ENCODE results near the gene TLK1. TPM values are rescaled to one million over a fixed set of nuclear protein-coding genes. Genes with fewer than 3 reads are reported as not detected.

Gene TLK1
- total and polyA plus RNA-seq, 10 of the 15 experiments (the other 5 are each of a cell fraction or from before 2014, with no cell fraction given) = 25.1 to 126 (median 57.3) TPM

DNA sequence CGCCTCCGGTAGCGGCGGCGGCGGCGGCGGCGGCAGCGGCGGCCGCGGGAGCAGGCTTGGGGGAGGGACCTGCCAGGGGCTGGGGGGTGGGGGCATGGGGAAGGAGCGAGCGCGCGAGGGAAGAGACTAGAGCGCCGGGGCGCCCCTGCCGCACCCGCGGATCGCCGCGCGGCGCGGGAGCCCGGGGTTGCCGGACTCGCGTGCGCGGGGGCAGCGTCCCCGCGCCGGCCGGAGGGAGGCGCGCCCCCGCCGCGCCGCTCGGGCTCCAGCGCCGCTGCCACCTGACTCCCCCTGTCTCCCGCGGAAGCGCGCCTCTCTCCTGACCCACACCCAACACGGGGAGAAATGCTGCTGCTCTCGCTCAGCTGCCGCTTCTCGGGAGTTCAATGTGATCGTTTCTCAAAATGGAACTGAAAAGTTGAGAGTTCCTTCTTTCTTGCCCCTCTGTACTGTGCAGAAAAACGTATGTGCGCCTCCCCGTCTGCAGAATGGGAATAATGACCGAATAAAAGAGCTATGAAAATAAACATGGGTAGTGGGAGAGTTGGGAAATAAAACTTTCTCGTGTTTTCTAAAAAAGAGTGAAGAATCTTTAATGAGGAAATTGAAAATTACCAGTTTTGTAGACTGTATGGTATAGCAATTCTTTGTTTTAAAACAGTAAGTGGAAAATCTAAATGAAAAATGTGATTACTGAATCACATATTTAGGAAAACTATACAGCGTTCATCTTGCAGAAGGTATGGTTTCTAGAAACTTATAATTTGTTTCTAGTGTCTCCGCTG, 455 bp upstream of the TLK1 start (continued):
- TF ChIP-seq, protein P1, sequence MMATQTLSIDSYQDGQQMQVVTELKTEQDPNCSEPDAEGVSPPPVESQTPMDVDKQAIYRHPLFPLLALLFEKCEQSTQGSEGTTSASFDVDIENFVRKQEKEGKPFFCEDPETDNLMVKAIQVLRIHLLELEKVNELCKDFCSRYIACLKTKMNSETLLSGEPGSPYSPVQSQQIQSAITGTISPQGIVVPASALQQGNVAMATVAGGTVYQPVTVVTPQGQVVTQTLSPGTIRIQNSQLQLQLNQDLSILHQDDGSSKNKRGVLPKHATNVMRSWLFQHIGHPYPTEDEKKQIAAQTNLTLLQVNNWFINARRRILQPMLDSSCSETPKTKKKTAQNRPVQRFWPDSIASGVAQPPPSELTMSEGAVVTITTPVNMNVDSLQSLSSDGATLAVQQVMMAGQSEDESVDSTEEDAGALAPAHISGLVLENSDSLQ (IDR thresholded peaks at IDR 0.05) = no peak
- TF ChIP-seq ZNF384 (IDR thresholded peaks at IDR 0.05; ENCODE audit: borderline replicate concordance, low read depth, low read length) (no peak), CREM (IDR thresholded peaks at IDR 0.05; ENCODE audit: low read depth) (no peak), DPF2 (IDR thresholded peaks at IDR 0.05) (peak; percentile 4; the same call in 1 of the 2 replicates), MXI1 (IDR thresholded peaks at IDR 0.05; ENCODE audit: low read depth, low read length) (no peak), NFIC (IDR thresholded peaks at IDR 0.05; ENCODE audit: low read depth, low read length) (peak; percentile 52; the same call in 1 of the 2 replicates), ZSCAN29 (IDR thresholded peaks at IDR 0.05) (no peak), POU2F2 (IDR thresholded peaks at IDR 0.05; ENCODE audit: borderline replicate concordance, low read depth, low read length) (peak; percentile 42; the same call in 1 of the 3 replicates), ZNF622 (IDR thresholded peaks at IDR 0.05) (no peak), ASH2L (IDR thresholded peaks at IDR 0.05; ENCODE audit: borderline replicate concordance, low read depth) (no peak), ETV6 (conservative IDR thresholded peaks at IDR 0.05 in 1 of 2, IDR thresholded peaks at IDR 0.05 in 1 of 2; ENCODE audit: borderline replicate concordance in 1 of 2, low read depth in 1 of 2) (no peak; a peak in 1 of 4 replicates), TBL1XR1 (IDR thresholded peaks at IDR 0.05; ENCODE audit: low read depth, low read length) (no peak), PAX8 (IDR thresholded peaks at IDR 0.05) (0 out of 2 replicates have a peak, but pooled peaks have one; percentile 17), FOS (IDR thresholded peaks at IDR 0.05; ENCODE audit: borderline replicate concordance, extremely low read depth, insufficient read length) (no peak), TAF1 (IDR thresholded peaks at IDR 0.05; ENCODE audit: borderline replicate concordance, low read depth, low read length) (peak; percentile 55; the same call in 1 of the 2 replicates), SUZ12 (IDR thresholded peaks at IDR 0.05; ENCODE audit: unreplicated experiment) (no peak), SIX5 (IDR thresholded peaks at IDR 0.05; ENCODE audit: low read depth, low read length, severe bottlenecking) (no peak)
- TF ChIP-seq, protein P2, sequence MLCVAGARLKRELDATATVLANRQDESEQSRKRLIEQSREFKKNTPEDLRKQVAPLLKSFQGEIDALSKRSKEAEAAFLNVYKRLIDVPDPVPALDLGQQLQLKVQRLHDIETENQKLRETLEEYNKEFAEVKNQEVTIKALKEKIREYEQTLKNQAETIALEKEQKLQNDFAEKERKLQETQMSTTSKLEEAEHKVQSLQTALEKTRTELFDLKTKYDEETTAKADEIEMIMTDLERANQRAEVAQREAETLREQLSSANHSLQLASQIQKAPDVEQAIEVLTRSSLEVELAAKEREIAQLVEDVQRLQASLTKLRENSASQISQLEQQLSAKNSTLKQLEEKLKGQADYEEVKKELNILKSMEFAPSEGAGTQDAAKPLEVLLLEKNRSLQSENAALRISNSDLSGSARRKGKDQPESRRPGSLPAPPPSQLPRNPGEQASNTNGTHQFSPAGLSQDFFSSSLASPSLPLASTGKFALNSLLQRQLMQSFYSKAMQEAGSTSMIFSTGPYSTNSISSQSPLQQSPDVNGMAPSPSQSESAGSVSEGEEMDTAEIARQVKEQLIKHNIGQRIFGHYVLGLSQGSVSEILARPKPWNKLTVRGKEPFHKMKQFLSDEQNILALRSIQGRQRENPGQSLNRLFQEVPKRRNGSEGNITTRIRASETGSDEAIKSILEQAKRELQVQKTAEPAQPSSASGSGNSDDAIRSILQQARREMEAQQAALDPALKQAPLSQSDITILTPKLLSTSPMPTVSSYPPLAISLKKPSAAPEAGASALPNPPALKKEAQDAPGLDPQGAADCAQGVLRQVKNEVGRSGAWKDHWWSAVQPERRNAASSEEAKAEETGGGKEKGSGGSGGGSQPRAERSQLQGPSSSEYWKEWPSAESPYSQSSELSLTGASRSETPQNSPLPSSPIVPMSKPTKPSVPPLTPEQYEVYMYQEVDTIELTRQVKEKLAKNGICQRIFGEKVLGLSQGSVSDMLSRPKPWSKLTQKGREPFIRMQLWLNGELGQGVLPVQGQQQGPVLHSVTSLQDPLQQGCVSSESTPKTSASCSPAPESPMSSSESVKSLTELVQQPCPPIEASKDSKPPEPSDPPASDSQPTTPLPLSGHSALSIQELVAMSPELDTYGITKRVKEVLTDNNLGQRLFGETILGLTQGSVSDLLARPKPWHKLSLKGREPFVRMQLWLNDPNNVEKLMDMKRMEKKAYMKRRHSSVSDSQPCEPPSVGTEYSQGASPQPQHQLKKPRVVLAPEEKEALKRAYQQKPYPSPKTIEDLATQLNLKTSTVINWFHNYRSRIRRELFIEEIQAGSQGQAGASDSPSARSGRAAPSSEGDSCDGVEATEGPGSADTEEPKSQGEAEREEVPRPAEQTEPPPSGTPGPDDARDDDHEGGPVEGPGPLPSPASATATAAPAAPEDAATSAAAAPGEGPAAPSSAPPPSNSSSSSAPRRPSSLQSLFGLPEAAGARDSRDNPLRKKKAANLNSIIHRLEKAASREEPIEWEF (IDR thresholded peaks at IDR 0.05; ENCODE audit: insufficient replicate concordance, low read depth, low read length) = no peak
- TF ChIP-seq, protein P3, sequence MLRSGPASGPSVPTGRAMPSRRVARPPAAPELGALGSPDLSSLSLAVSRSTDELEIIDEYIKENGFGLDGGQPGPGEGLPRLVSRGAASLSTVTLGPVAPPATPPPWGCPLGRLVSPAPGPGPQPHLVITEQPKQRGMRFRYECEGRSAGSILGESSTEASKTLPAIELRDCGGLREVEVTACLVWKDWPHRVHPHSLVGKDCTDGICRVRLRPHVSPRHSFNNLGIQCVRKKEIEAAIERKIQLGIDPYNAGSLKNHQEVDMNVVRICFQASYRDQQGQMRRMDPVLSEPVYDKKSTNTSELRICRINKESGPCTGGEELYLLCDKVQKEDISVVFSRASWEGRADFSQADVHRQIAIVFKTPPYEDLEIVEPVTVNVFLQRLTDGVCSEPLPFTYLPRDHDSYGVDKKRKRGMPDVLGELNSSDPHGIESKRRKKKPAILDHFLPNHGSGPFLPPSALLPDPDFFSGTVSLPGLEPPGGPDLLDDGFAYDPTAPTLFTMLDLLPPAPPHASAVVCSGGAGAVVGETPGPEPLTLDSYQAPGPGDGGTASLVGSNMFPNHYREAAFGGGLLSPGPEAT (IDR thresholded peaks at IDR 0.05; ENCODE audit: low read depth) = 0 out of 2 replicates have a peak, but pooled peaks have one; percentile 42
- TF ChIP-seq, protein P4, sequence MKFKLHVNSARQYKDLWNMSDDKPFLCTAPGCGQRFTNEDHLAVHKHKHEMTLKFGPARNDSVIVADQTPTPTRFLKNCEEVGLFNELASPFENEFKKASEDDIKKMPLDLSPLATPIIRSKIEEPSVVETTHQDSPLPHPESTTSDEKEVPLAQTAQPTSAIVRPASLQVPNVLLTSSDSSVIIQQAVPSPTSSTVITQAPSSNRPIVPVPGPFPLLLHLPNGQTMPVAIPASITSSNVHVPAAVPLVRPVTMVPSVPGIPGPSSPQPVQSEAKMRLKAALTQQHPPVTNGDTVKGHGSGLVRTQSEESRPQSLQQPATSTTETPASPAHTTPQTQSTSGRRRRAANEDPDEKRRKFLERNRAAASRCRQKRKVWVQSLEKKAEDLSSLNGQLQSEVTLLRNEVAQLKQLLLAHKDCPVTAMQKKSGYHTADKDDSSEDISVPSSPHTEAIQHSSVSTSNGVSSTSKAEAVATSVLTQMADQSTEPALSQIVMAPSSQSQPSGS (IDR thresholded peaks at IDR 0.05; ENCODE audit: low read length) = 0 out of 2 replicates have a peak, but pooled peaks have one; percentile 21
